ENCODE results near the gene TPH2.

- TF ChIP-seq CTCF (IDR thresholded peaks at IDR 0.05) = no peak
- no peak for TF ChIP-seq EP300 (IDR thresholded peaks at IDR 0.05)
- TF ChIP-seq POLR2A (IDR thresholded peaks at IDR 0.05) = no peak
Measured at GRCh38 chr12:72077111-72077820, 138.6 kb downstream of the TPH2 start.
